ENCODE measurements around the gene NSG2.

DNA sequence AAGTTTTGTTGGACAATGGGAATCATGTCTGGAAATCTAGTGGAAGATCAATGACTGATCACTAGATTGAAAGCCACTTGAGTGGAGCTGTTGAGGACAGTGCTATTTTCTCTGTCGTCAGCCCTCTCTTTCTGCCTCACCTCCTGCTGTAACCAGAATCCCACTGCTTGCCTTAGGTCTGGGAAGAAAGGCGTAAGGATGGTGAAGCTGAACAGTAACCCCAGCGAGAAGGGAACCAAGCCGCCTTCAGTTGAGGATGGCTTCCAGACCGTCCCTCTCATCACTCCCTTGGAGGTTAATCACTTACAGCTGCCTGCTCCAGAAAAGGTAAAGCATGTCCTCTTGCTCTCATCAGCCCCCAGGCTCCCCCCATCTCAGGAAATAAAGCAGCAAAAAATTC lies 1.1 kb downstream of the NSG2 start:
- TF ChIP-seq POLR2AphosphoS5 (IDR thresholded peaks at IDR 0.05; ENCODE audit: borderline replicate concordance, low read depth, low read length) (no peak), FOXP2 (optimal IDR thresholded peaks at IDR 0.05; ENCODE audit: control extremely low read depth, extremely low read length, insufficient read depth) (no peak), EZH2 (IDR thresholded peaks at IDR 0.05) (no peak)
